AG20443 (cell line): ENCODE data around the gene GNAT2.

Experiments
- DNase-seq: peaks from one replicate; pipeline ENCODE4 v3.0.0; 2012; ENCODE audit warnings: low spot score, mixed read lengths

The GNAT2 gene

DNA sequence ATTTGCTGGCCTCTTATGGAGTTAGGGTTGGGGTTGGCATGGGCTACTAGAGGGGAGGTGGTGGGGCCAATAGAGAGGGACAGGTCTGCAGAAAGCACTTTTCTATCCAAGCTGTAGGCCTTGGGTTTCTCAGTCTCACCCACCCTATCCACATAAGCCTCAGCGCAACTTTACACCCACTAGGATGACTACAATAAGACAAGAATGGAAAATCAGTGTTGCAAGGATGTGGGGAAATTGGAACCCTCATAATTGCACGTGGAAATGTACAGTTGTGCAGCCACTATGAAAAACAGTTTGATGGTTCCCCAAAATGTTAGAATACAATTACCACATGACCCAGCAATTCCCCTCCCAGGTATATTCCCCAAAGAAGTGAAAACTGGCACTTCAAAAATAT lies 22.4 kb upstream of the GNAT2 start:
- DNase-seq, result no peak

GRCh38 chr1:109641078-109641740 lies 21.8 kb upstream of the GNAT2 start:
- no peak for DNase-seq

- DNase-seq, result peak; percentile 77
Measured at GRCh38 chr1:109640285-109640865, 21.0 kb upstream of the GNAT2 start.

DNA sequence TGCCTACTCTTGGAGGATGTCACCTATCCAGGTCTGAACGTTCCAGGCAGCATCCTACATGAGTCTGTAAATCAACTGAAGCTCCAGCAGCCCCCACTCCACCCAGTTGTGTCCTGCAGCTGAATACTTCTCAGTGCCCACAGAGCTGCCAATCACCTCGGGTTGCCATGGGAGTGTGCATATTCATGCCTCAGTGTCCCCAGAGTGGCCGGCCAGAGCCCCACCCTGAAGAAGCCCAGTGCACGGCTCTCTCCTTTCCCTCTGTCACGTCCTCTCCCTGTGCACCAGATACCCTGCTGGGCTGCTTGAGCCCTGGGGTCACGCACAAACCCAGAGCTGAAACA lies 20.4 kb upstream of the GNAT2 start:
- no peak for DNase-seq

DNA sequence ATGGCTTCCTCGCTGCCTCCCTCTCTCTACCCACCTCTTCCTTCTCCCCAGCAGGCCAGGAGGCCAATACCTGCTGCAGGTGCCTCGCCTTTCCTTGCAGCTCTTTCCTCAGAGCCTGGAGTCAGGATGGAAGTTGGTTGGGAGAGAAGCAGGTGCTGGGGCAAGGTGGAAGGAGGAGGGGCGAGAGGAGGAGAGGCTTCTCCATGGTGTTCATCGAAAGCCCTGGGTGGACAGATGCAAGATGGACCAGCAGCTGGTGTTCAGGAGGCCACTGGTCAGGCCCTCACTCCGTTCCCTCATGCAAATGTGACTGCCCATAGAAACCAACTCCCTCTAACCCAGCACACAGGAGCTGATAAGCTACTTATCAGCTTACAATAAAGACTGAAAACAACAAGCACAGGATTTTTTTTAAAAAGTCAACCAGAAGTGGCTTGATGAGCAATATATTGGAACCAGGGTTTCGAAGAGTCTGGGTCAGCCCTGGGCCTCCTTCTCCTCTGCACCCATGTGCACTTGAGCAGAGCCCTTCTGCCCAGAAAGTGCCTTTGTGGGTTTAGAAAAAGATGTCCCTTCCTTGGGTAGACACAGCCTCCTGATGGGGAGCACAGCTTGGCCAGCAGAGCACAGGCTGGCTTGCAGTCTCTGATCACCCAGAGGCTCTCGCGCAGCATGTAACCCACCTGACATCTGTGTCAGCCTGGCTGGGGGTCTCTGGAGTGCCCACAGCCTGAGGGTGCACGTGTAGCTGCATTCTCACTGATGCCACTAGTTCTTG lies 19.8 kb upstream of the GNAT2 start:
- no peak for DNase-seq

GRCh38 chr1:109637446-109637845 lies 18.0 kb upstream of the GNAT2 start:
- no peak for DNase-seq

- peak; percentile 78 for DNase-seq
Measured at GRCh38 chr1:109636201-109636952, 17.0 kb upstream of the GNAT2 start.

DNA sequence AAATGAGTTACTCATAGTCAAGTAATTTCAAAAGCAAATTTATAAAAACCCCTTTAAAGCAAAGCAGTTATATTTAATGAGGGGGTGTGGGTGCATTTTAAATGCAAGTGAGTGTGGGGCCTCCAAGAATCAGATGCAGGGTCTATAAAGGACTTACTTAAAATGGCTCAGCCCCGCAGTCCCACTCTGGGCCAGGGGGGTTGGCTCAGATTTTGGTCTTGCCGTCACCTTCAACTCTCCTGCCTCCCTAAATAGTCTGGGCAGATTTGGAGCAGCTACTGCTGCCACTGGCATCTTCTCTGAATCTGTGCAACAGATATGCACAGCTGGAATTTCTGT lies 16.4 kb upstream of the GNAT2 start:
- no peak for DNase-seq

- DNase-seq, result no peak
Measured at GRCh38 chr1:109634771-109635750, 15.6 kb upstream of the GNAT2 start.

- no peak for DNase-seq
Measured at GRCh38 chr1:109634292-109634691, 14.9 kb upstream of the GNAT2 start.

DNA sequence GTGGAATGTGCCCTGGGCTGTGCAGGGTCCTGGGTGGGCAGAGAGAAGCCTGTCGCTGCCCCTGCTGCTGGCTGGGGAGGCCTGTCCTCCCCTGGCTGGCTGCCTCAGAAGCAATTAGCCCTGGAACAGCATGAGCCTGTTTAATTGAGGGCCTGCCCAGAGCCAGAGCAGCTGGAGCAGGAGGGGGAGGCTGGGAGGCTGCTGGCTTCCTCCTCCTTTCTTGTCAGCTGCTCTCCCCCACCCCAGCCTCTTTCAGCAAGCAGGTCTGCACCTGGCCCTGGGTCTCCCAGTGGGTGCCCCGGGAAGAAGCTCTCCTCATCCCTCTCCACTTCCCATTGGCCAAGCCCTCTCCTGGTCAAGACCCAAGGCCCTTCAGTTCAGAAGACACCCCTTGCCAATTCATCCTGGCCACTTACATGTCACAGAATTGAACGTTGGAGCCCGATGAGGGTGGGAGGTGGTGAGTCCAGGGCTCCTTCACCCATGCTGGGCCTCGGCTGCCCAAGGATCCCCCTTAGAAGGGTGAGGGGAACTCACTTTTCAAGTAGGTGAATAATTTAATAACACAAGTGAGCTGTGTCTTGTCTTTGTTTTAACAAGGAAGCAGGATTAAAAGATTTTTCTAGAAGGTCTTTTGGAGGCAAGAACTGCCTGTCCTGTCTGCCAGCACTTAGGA lies 13.4 kb upstream of the GNAT2 start:
- no peak for DNase-seq

- no peak for DNase-seq
Measured at GRCh38 chr1:109631513-109632505, 12.4 kb upstream of the GNAT2 start.

DNA sequence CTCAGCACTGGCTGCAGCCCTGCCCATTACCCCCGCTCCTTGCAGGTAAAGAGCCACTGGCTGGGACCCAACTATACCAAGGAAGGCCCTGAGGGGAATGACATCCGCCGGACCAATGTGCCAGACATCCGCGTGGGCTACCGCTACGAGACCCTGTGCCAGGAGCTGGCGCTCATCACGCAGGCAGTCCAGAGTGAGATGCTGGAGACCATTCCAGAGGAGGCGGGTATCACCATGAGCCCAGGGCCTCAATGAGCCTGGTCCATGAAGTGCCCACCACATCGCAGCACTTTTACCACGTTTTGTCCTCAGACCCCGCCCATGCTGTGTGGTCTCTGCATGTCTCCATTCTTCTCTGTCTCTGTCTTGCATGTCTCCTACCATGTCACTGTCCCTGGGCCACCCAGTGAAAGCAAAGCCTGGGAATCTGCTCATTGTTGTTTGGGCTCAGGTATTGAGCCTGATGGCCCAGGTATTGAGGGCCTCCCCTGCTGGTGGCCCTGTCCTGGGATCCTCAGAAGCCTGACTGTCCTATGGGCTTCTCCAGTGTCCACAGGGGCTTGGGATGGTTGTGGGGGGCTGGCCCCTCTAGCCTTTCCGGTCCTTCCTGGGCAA lies 11.6 kb upstream of the GNAT2 start:
- no peak for DNase-seq

GRCh38 chr1:109630081-109630897 lies 10.9 kb upstream of the GNAT2 start:
- no peak for DNase-seq

DNA sequence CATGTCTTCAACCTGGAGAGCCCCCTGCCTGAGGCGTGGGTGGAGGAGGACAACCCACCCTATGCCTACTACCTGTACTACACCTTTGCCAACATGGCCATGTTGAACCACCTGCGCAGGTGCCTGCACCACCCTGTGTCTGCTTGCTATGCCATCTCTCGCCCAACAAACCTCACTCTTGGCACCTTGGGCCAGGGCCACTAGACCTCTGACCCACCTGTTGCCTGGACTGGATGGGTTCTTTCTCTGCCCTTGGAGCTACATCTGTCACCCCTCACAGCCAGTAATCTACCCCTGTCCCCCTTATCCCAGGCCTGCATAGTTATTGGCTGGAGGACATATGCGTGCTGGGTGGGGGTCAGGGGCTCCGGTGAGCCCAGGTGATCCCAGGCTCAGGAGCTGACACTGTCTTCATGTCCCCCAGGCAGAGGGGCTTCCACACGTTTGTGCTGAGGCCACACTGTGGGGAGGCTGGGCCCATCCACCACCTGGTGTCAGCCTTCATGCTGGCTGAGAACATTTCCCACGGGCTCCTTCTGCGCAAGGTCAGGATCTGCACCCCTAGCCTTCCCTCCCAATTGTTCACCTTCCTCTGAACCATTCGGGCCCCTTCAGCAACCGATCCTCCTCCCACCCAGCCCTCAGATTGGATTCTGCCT lies 10.1 kb upstream of the GNAT2 start:
- DNase-seq, result no peak

DNA sequence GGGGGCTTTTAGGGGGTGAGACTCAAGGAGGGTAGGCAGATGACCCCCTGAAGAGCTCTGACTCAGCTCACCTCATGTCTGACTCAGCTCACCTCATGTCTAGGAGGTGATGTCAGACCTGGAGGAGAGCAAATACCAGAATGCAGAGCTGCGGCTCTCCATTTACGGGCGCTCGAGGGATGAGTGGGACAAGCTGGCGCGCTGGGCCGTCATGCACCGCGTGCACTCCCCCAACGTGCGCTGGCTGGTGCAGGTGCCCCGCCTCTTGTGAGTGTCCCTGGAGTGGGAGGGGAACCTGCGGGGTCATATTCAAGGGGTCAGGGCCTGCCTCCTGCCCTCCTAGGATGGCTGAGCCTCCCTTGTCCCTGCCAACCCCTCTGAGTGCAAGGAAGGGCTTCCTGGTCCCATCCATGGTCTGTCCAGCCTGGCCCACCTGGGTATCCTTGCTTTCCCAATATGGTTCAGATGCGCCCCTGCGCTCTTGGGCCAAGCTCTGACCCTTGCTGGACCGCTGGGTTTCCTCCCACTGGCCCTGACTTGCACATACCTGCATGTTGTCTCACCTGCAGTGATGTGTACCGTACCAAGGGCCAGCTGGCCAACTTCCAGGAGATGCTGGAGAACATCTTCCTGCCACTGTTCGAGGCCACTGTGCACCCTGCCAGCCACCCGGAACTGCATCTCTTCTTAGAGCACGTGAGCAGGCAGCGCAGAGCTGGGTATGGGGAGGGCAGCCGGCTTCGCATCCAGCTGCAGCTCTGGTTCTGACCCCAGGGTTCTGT lies 9.3 kb upstream of the GNAT2 start:
- DNase-seq, result no peak
